ES-I3 (cell line): Measurements from ENCODE around the gene CEL.
"Not testable (repeated sequence)": the region's sequence is repeated elsewhere in the genome, so short reads cannot be mapped to it uniquely, and the experiment has no call there.

ENCODE experiments used
- H3K36me3 ChIP-seq: 2 replicates; pipeline ENCODE4 v1.6.1; 2013; ENCODE audit warnings: mild to moderate bottlenecking, low read length, control low read depth, moderate library complexity; ENCODE audit not compliant: insufficient read depth
- H3K4me1 ChIP-seq: 2 replicates; pipeline ENCODE4 v1.6.1; 2013; ENCODE audit warnings: mild to moderate bottlenecking, control low read depth, low read length; ENCODE audit not compliant: insufficient read depth
- H3K9ac ChIP-seq: 2 replicates; pipeline ENCODE4 v1.6.1; 2013; ENCODE audit warnings: low read depth, mild to moderate bottlenecking, low read length, moderate library complexity
- H3K9me3 ChIP-seq: 2 replicates; pipeline ENCODE4 v1.6.1; 2013; ENCODE audit warnings: mild to moderate bottlenecking, low read length, moderate library complexity; ENCODE audit not compliant: control insufficient read depth, insufficient read depth

CEL gene

GRCh38 chr9:133076691-133077090, 14.9 kb downstream of the CEL start:
- no peaks in the 10 kb centered on the region for H3K36me3 ChIP-seq
- peaks cover 12% of the 10 kb centered on the region; the same call in 1 of the 2 replicates for H3K4me1 ChIP-seq
- no peaks in the 10 kb centered on the region for H3K9me3 ChIP-seq
- no peak overlapping the region for H3K9ac ChIP-seq

GRCh38 chr9:133078486-133078885, 16.7 kb downstream of the CEL start:
- H3K9me3 ChIP-seq, result no peaks in the 10 kb centered on the region
- H3K9ac ChIP-seq, result no peak overlapping the region
- H3K4me1 ChIP-seq, result peaks cover 12% of the 10 kb centered on the region; the same call in 1 of the 2 replicates
- H3K36me3 ChIP-seq, result no peaks in the 10 kb centered on the region

- no peaks in the 10 kb centered on the region for H3K9me3 ChIP-seq
- peaks cover 12% of the 10 kb centered on the region; the same call in 1 of the 2 replicates for H3K4me1 ChIP-seq
- no peak overlapping the region for H3K9ac ChIP-seq
- H3K36me3 ChIP-seq, result no peaks in the 10 kb centered on the region
Measured at GRCh38 chr9:133080161-133080560, 18.4 kb downstream of the CEL start.

GRCh38 chr9:133080786-133081779, 19.3 kb downstream of the CEL start:
- not testable (repeated sequence) for H3K9ac ChIP-seq, H3K9me3 ChIP-seq, H3K36me3 ChIP-seq
- H3K4me1 ChIP-seq, result peaks cover 12% of the 10 kb centered on the region; the same call in 1 of the 2 replicates

- H3K36me3 ChIP-seq, H3K9me3 ChIP-seq, H3K9ac ChIP-seq: not testable (repeated sequence)
- peaks cover 12% of the 10 kb centered on the region; the same call in 1 of the 2 replicates for H3K4me1 ChIP-seq
Measured at GRCh38 chr9:133081957-133082644, 20.3 kb downstream of the CEL start.

GRCh38 chr9:133083688-133084087, 21.9 kb downstream of the CEL start:
- not testable (repeated sequence) for H3K9ac ChIP-seq, H3K36me3 ChIP-seq, H3K9me3 ChIP-seq
- H3K4me1 ChIP-seq, result peaks cover 12% of the 10 kb centered on the region; the same call in 1 of the 2 replicates

GRCh38 chr9:133086212-133086860, 24.6 kb downstream of the CEL start:
- H3K36me3 ChIP-seq, H3K9me3 ChIP-seq, H3K9ac ChIP-seq, H3K4me1 ChIP-seq: not testable (repeated sequence)

GRCh38 chr9:133086894-133087293, 25.1 kb downstream of the CEL start:
- H3K36me3 ChIP-seq, result no peaks in the 10 kb centered on the region
- no peak overlapping the region for H3K9ac ChIP-seq
- no peaks in the 10 kb centered on the region for H3K9me3 ChIP-seq
- H3K4me1 ChIP-seq, result no peaks in the 10 kb centered on the region

GRCh38 chr9:133087429-133088145, 25.8 kb downstream of the CEL start:
- Histone ChIP-seq H3K36me3 (no peaks in the 10 kb centered on the region), H3K9me3 (no peaks in the 10 kb centered on the region), H3K4me1 (no peaks in the 10 kb centered on the region), H3K9ac (no peak overlapping the region)

- H3K4me1 ChIP-seq, result no peaks in the 10 kb centered on the region
- no peaks in the 10 kb centered on the region for H3K36me3 ChIP-seq
- no peaks in the 10 kb centered on the region for H3K9me3 ChIP-seq
- no peak overlapping the region for H3K9ac ChIP-seq
Measured at GRCh38 chr9:133088146-133088750, 26.5 kb downstream of the CEL start.

GRCh38 chr9:133088756-133089155, 27.0 kb downstream of the CEL start:
- Histone ChIP-seq H3K9me3 (no peaks in the 10 kb centered on the region), H3K36me3 (no peaks in the 10 kb centered on the region), H3K4me1 (no peaks in the 10 kb centered on the region), H3K9ac (no peak overlapping the region)

- Histone ChIP-seq H3K9ac (no peak overlapping the region), H3K9me3 (no peaks in the 10 kb centered on the region), H3K4me1 (no peaks in the 10 kb centered on the region), H3K36me3 (no peaks in the 10 kb centered on the region)
Measured at GRCh38 chr9:133089271-133089671, 27.5 kb downstream of the CEL start.

- H3K9me3 ChIP-seq, result no peaks in the 10 kb centered on the region
- no peaks in the 10 kb centered on the region for H3K4me1 ChIP-seq
- no peaks in the 10 kb centered on the region for H3K36me3 ChIP-seq
Measured at GRCh38 chr9:133090187-133090586, 28.4 kb downstream of the CEL start.

More at GRCh38 chr9:133090187-133090586, 28.4 kb downstream of the CEL start:
- no peak overlapping the region for H3K9ac ChIP-seq
